NCI-H187 treated with DMSO at 0.1 percent for 48 hours (cell line): ENCODE data around the gene PERM1.

Source experiments
- DNase-seq: peaks from one replicate; lab custom pipeline; 2025; lab: John Stamatoyannopoulos, UW

Gene PERM1

GRCh38 chr1:945688-946556, 36.0 kb downstream of the PERM1 start:
- no peak for DNase-seq

- no peak for DNase-seq
Measured at GRCh38 chr1:944341-945325, 37.3 kb downstream of the PERM1 start.

- no peak for DNase-seq
Measured at GRCh38 chr1:943545-944340, 38.1 kb downstream of the PERM1 start.

- no peak for DNase-seq
Measured at GRCh38 chr1:942864-943533, 38.9 kb downstream of the PERM1 start.

GRCh38 chr1:942411-942821, 39.5 kb downstream of the PERM1 start:
- no peak for DNase-seq

- DNase-seq: peak; percentile 19
Measured at GRCh38 chr1:941588-942383, 40.1 kb downstream of the PERM1 start.

GRCh38 chr1:941015-941587, 40.8 kb downstream of the PERM1 start:
- no peak for DNase-seq

GRCh38 chr1:940107-941014, 41.5 kb downstream of the PERM1 start:
- no peak for DNase-seq

- no peak for DNase-seq
Measured at GRCh38 chr1:939511-940106, 42.3 kb downstream of the PERM1 start.

- no peak for DNase-seq
Measured at GRCh38 chr1:938711-939489, 43.0 kb downstream of the PERM1 start.

GRCh38 chr1:938088-938683, 43.7 kb downstream of the PERM1 start:
- DNase-seq: no peak

- DNase-seq: no peak
Measured at GRCh38 chr1:937521-937920, 44.4 kb downstream of the PERM1 start.

- DNase-seq: no peak
Measured at GRCh38 chr1:936348-937264, 45.3 kb downstream of the PERM1 start.

GRCh38 chr1:935751-936231, 46.1 kb downstream of the PERM1 start:
- peak; percentile 36 for DNase-seq

- no peak for DNase-seq
Measured at GRCh38 chr1:934991-935750, 46.7 kb downstream of the PERM1 start.

GRCh38 chr1:933603-933940, 48.3 kb downstream of the PERM1 start:
- no peak for DNase-seq
